Pancreas (tissue), 10 donors: ENCODE results near the gene SLC38A1. TPM values are rescaled to one million over a fixed set of nuclear protein-coding genes. Genes with fewer than 3 reads are reported as not detected.
A peak's percentile ranks its signal among the peaks of the same experiment; 100 is the strongest.

ENCODE experiments used
- ATAC-seq, 4 donors: fragments of 200-7000 bp; cut with Tn5 transposase; one replicate each; pipeline versions ENCODE4 v1.8.0 to v1.9.1; 2020; ENCODE audit warnings: mild to moderate bottlenecking in 4 of 4, moderate library complexity in 4 of 4
- DNase-seq, 6 donors: peaks; one replicate each; pipeline ENCODE4 v3.0.0-alpha.2; 2020
- FAIRE-seq: peaks from 2 replicates; lab custom pipeline; 2012; peaks lifted over from hg19 to GRCh38; lab: Jason Lieb, UNC
- H3K27ac ChIP-seq, 4 donors: fragments of 200-600 bp; sonication (generic); 1 replicate in 3 of 4; 2 replicates in 1 of 4; pipeline versions ENCODE4 v1.5.0 to v1.8.0; 2020
- H3K27me3 ChIP-seq, 4 donors: fragments of 200-600 bp; one replicate each; pipeline ENCODE4 v1.8.0; 2021
- H3K36me3 ChIP-seq, 3 donors: fragments of 200-600 bp; sonication (generic) in 1 of 3; one replicate each; pipeline versions ENCODE4 v1.5.0 to v1.8.0; 2020 to 2021
- H3K4me1 ChIP-seq, 3 donors: fragments of 200-600 bp; one replicate each; pipeline ENCODE4 v1.8.0; 2021
- H3K4me3 ChIP-seq, 4 donors: fragments of 200-600 bp; sonication (generic) in 2 of 4; one replicate each; pipeline versions ENCODE4 v1.5.0 to v1.8.0; 2020 to 2021
- H3K9me3 ChIP-seq, 4 donors: fragments of 200-600 bp; one replicate each; pipeline ENCODE4 v1.8.0; 2021
- CTCF ChIP-seq, 4 donors: fragments of 200-600 bp; sonication (generic) in 3 of 4; IDR thresholded peaks; one replicate each; pipeline versions ENCODE4 v1.5.0 to v1.8.0; 2021; ENCODE audit warnings: antibody characterized with exemption in 4 of 4
- WGBS, 2 donors: extraction: QIAGEN DNeasy Blood & Tissue Kit; methylation state at CpG; one replicate each; pipeline ENCODE4 v1.1.7; 2013; 5-methylcytosine and 5-hydroxymethylcytosine counted together
- intact Hi-C, 3 donors: fragments of 100-400 bp; cut with DNase I; formaldehyde crosslinking; loops; one replicate each; pipeline versions ENCODE4 v1.11.1 to v1.14.2; 2022
- polyA plus RNA-seq, 2 donors: library from polyadenylated mRNA; stranded (reverse); fragments of 200-250 nt; gene quantifications; one replicate each; pipeline ENCODE4 v1.2.3, GENCODE V29; 2013
- total RNA-seq, 6 donors: library from RNA; stranded (reverse); fragmentation: NEBNext Ultra II Directional in 4 of 6; extraction: Animal tissue kit (Norgen Biotek cat#: 25700) in 4 of 6; gene quantifications; one replicate each; pipeline versions ENCODE4 v1.2.1 to v1.2.4, GENCODE V29; 2021 to 2023
- donor health status: healthy with polysubstance abuse.
- donor health status: DM: no; HTN: no; CAD: no; lungs with moderate emphysema.
- donor health status: DM: no; HTN: no; CAD: no.
- donor health status: control.
- donor health status: control.
- donor health status: Bipolar disorder and iron deficiency.
- donor health status: DM: yes; HTN: yes; CAD: no.
- donor health status: DM: no; HTN: no; CAD: no.
- donor health status: DM: no; HTN: no; CAD: no.
- donor health status: DM: yes; HTN: yes; CAD: no.

Gene SLC38A1
- total and polyA plus RNA-seq, 8 donors, result 5.7 to 78.8 (median 24.3) TPM

- 70 to 87% methylated on average over 1 of the region's 1 CpG for WGBS, 2 donors
- Histone ChIP-seq H3K4me3 (no peak overlapping the region), H3K27me3 (no peaks in the 10 kb centered on the region), H3K4me1 (peaks cover 0 to 4% (median 3%) of the 10 kb centered on the region in 3 donors), H3K9me3 (no peaks in the 10 kb centered on the region), H3K36me3 (no peaks in the 10 kb centered on the region), H3K27ac (no peak overlapping the region)
- no peak for FAIRE-seq
- DNase-seq, result no peak
- TF ChIP-seq CTCF (IDR thresholded peaks at IDR 0.05), result no peak
- no peak for ATAC-seq
- intact Hi-C loops, result no loop called here
Observed at GRCh38 chr12:46152456-46152855, 116.4 kb downstream of the SLC38A1 start.

GRCh38 chr12:46150735-46151134, 118.1 kb downstream of the SLC38A1 start:
- H3K4me3 ChIP-seq, result no peak overlapping the region
- 60 to 61% methylated on average over 3 of the region's 3 CpGs for WGBS, 2 donors
- no peak for DNase-seq

GRCh38 chr12:46149905-46150304, 118.9 kb downstream of the SLC38A1 start:
- Histone ChIP-seq H3K4me1 (peaks cover 0 to 4% (median 3%) of the 10 kb centered on the region in 3 donors), H3K27ac (no peak overlapping the region), H3K27me3 (no peaks in the 10 kb centered on the region), H3K36me3 (no peaks in the 10 kb centered on the region), H3K9me3 (no peaks in the 10 kb centered on the region), H3K4me3 (no peak overlapping the region)
- no peak for ATAC-seq
- no peak for TF ChIP-seq CTCF (IDR thresholded peaks at IDR 0.05)
- no peak for FAIRE-seq
- WGBS, 2 donors, result 80 to 85% methylated on average over 1 of the region's 1 CpG
- intact Hi-C loops, result loop anchor here in 1 of 3 donors (10.0 kb wide), 1 partner anchor 145 kb away; no protein-coding TSS in a partner anchor
- DNase-seq, result no peak

More at GRCh38 chr12:46150735-46151134, 118.1 kb downstream of the SLC38A1 start:
- Histone ChIP-seq H3K27ac (no peak overlapping the region), H3K27me3 (no peaks in the 10 kb centered on the region), H3K4me1 (peaks cover 0 to 4% (median 3%) of the 10 kb centered on the region in 3 donors), H3K36me3 (no peaks in the 10 kb centered on the region), H3K9me3 (no peaks in the 10 kb centered on the region)
- no peak for ATAC-seq
- TF ChIP-seq CTCF (IDR thresholded peaks at IDR 0.05), result no peak
- intact Hi-C loops, result no loop called here
- FAIRE-seq, result no peak

GRCh38 chr12:46149079-46149464, 119.8 kb downstream of the SLC38A1 start:
- 83 to 91% methylated on average over 2 of the region's 2 CpGs for WGBS, 2 donors
- intact Hi-C loops, result loop anchor here in 1 of 3 donors (10.0 kb wide), 1 partner anchor 146 kb away; no protein-coding TSS in a partner anchor

More at GRCh38 chr12:46149079-46149464, 119.8 kb downstream of the SLC38A1 start:
- no peak for TF ChIP-seq CTCF (IDR thresholded peaks at IDR 0.05)
- ATAC-seq (no peak), DNase-seq (no peak), FAIRE-seq (peak; percentile 45)
- no peaks in the 10 kb centered on the region for H3K27me3 ChIP-seq
- no peaks in the 10 kb centered on the region for H3K9me3 ChIP-seq
- no peak overlapping the region for H3K4me3 ChIP-seq
- no peaks in the 10 kb centered on the region for H3K36me3 ChIP-seq
- peaks cover 0 to 4% (median 3%) of the 10 kb centered on the region in 3 donors for H3K4me1 ChIP-seq
- no peak overlapping the region for H3K27ac ChIP-seq
